Measurements from ENCODE around the gene MUC6. TPM values are rescaled to one million over a fixed set of nuclear protein-coding genes. Genes with fewer than 3 reads are reported as not detected.

MUC6 gene
- total RNA-seq, 1 experiment from 2014 or later: not detected

GRCh38 chr11:1040428-1041148 is 4.1 kb upstream of the MUC6 start:
- Histone ChIP-seq H3K4me1 (replicated peaks) (no peaks in the 10 kb centered on the region), H3K36me3 (no peaks in the 10 kb centered on the region), H3K4me3 (no peak overlapping the region), H3K27me3 (replicated peaks) (no peaks in the 10 kb centered on the region), H3K27ac (no peak overlapping the region), H3K9me3 (replicated peaks) (no peaks in the 10 kb centered on the region)
- DNase-seq (ENCODE audit: low read depth in 1 of 2, low spot score in 2 of 2): no peak

GRCh38 chr11:1039481-1040427 is 3.2 kb upstream of the MUC6 start:
- Histone ChIP-seq H3K27me3 (replicated peaks) (no peaks in the 10 kb centered on the region), H3K4me3 (no peak overlapping the region), H3K9me3 (replicated peaks) (no peaks in the 10 kb centered on the region), H3K27ac (no peak overlapping the region), H3K4me1 (replicated peaks) (no peaks in the 10 kb centered on the region), H3K36me3 (no peaks in the 10 kb centered on the region)
- no peak for DNase-seq (ENCODE audit: low read depth in 1 of 2, low spot score in 2 of 2)

- no peaks in the 10 kb centered on the region for H3K36me3 ChIP-seq
- H3K4me1 ChIP-seq (replicated peaks): no peaks in the 10 kb centered on the region
- H3K9me3 ChIP-seq (replicated peaks): no peaks in the 10 kb centered on the region
- H3K27ac ChIP-seq: no peak overlapping the region
- no peak overlapping the region for H3K4me3 ChIP-seq
- DNase-seq (ENCODE audit: low read depth in 1 of 2, low spot score in 2 of 2): no peak
- H3K27me3 ChIP-seq (replicated peaks): no peaks in the 10 kb centered on the region
Observed at GRCh38 chr11:1038921-1039320, 2.4 kb upstream of the MUC6 start.

GRCh38 chr11:1038361-1038760 is 1.8 kb upstream of the MUC6 start:
- Histone ChIP-seq H3K27ac (no peak overlapping the region), H3K4me3 (no peak overlapping the region), H3K27me3 (replicated peaks) (no peaks in the 10 kb centered on the region), H3K4me1 (replicated peaks) (no peaks in the 10 kb centered on the region), H3K36me3 (no peaks in the 10 kb centered on the region), H3K9me3 (replicated peaks) (no peaks in the 10 kb centered on the region)
- DNase-seq (ENCODE audit: low read depth in 1 of 2, low spot score in 2 of 2): no peak

GRCh38 chr11:1037506-1038055 is 1.1 kb upstream of the MUC6 start:
- Histone ChIP-seq H3K27ac (no peak overlapping the region), H3K4me1 (replicated peaks) (no peaks in the 10 kb centered on the region), H3K9me3 (replicated peaks) (no peaks in the 10 kb centered on the region), H3K4me3 (no peak overlapping the region), H3K27me3 (replicated peaks) (no peaks in the 10 kb centered on the region), H3K36me3 (no peaks in the 10 kb centered on the region)
- no peak for DNase-seq (ENCODE audit: low read depth in 1 of 2, low spot score in 2 of 2)

- no peak overlapping the region for H3K27ac ChIP-seq
- H3K4me1 ChIP-seq (replicated peaks): no peaks in the 10 kb centered on the region
- H3K36me3 ChIP-seq: no peaks in the 10 kb centered on the region
- no peak overlapping the region for H3K4me3 ChIP-seq
- H3K9me3 ChIP-seq (replicated peaks): no peaks in the 10 kb centered on the region
- DNase-seq (ENCODE audit: low read depth in 1 of 2, low spot score in 2 of 2): no peak
- H3K27me3 ChIP-seq (replicated peaks): no peaks in the 10 kb centered on the region
Observed at GRCh38 chr11:1036931-1037330, 413 bp upstream of the MUC6 start.

- Histone ChIP-seq H3K4me3 (no peak overlapping the region), H3K27me3 (replicated peaks) (no peaks in the 10 kb centered on the region), H3K9me3 (replicated peaks) (no peaks in the 10 kb centered on the region), H3K4me1 (replicated peaks) (no peaks in the 10 kb centered on the region), H3K36me3 (no peaks in the 10 kb centered on the region), H3K27ac (no peak overlapping the region)
- DNase-seq (ENCODE audit: low read depth in 1 of 2, low spot score in 2 of 2): no peak
Observed at GRCh38 chr11:1035577-1036283, 788 bp downstream of the MUC6 start.

GRCh38 chr11:1034456-1035295 is 1.8 kb downstream of the MUC6 start:
- H3K4me1 ChIP-seq (replicated peaks): no peaks in the 10 kb centered on the region
- no peak overlapping the region for H3K4me3 ChIP-seq
- no peaks in the 10 kb centered on the region for H3K9me3 ChIP-seq (replicated peaks)
- DNase-seq (ENCODE audit: low read depth in 1 of 2, low spot score in 2 of 2): no peak
- H3K36me3 ChIP-seq: no peaks in the 10 kb centered on the region
- no peaks in the 10 kb centered on the region for H3K27me3 ChIP-seq (replicated peaks)
- H3K27ac ChIP-seq: no peak overlapping the region

- Histone ChIP-seq H3K36me3 (no peaks in the 10 kb centered on the region), H3K27me3 (replicated peaks) (no peaks in the 10 kb centered on the region), H3K4me1 (replicated peaks) (no peaks in the 10 kb centered on the region), H3K27ac (no peak overlapping the region), H3K4me3 (no peak overlapping the region), H3K9me3 (replicated peaks) (no peaks in the 10 kb centered on the region)
- DNase-seq (ENCODE audit: low read depth in 1 of 2, low spot score in 2 of 2): no peak
Observed at GRCh38 chr11:1034001-1034400, 2.5 kb downstream of the MUC6 start.

- DNase-seq (ENCODE audit: low read depth in 1 of 2, low spot score in 2 of 2): no peak
- Histone ChIP-seq H3K9me3 (replicated peaks) (no peaks in the 10 kb centered on the region), H3K36me3 (no peaks in the 10 kb centered on the region), H3K4me1 (replicated peaks) (no peaks in the 10 kb centered on the region), H3K27ac (no peak overlapping the region), H3K27me3 (replicated peaks) (no peaks in the 10 kb centered on the region), H3K4me3 (no peak overlapping the region)
Observed at GRCh38 chr11:1033016-1033798, 3.3 kb downstream of the MUC6 start.

- H3K27me3 ChIP-seq (replicated peaks): no peaks in the 10 kb centered on the region
- H3K4me1 ChIP-seq (replicated peaks): no peaks in the 10 kb centered on the region
- H3K36me3 ChIP-seq: no peaks in the 10 kb centered on the region
- DNase-seq (ENCODE audit: low read depth in 1 of 2, low spot score in 2 of 2): no peak
- H3K27ac ChIP-seq: no peak overlapping the region
- no peaks in the 10 kb centered on the region for H3K9me3 ChIP-seq (replicated peaks)
- H3K4me3 ChIP-seq: no peak overlapping the region
Observed at GRCh38 chr11:1032310-1032891, 4.1 kb downstream of the MUC6 start.

All from SJSA1 (cell line).